Measurements from ENCODE around the gene SLC38A8.

DNA sequence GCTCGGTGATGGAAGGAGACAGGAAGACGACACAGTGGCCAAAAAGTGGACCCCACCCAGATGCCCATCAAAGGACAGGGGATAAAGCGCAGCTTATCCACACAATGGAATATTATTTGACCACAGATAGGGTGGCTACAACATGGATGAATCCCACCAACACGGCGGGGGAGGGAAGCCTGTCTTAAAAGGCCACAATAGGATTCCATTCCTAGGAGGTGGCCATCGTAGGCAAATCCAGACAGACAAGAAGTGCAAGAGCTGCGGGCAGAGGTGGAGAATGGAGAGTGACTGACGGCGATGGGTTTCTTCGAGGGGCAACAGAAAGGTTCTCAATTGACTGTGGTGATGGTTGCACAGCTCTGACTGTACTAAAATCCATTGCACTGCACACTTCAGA is 16.0 kb downstream of the SLC38A8 start:
- TF ChIP-seq, protein P1, sequence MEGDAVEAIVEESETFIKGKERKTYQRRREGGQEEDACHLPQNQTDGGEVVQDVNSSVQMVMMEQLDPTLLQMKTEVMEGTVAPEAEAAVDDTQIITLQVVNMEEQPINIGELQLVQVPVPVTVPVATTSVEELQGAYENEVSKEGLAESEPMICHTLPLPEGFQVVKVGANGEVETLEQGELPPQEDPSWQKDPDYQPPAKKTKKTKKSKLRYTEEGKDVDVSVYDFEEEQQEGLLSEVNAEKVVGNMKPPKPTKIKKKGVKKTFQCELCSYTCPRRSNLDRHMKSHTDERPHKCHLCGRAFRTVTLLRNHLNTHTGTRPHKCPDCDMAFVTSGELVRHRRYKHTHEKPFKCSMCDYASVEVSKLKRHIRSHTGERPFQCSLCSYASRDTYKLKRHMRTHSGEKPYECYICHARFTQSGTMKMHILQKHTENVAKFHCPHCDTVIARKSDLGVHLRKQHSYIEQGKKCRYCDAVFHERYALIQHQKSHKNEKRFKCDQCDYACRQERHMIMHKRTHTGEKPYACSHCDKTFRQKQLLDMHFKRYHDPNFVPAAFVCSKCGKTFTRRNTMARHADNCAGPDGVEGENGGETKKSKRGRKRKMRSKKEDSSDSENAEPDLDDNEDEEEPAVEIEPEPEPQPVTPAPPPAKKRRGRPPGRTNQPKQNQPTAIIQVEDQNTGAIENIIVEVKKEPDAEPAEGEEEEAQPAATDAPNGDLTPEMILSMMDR (IDR thresholded peaks at IDR 0.05; ENCODE audit: low read depth, low read length, missing input control) = no peak
- TF ChIP-seq REST (IDR thresholded peaks at IDR 0.05) (no peak), MAX (IDR thresholded peaks at IDR 0.05) (no peak), EGR1 (IDR thresholded peaks at IDR 0.05; ENCODE audit: low read depth in 2 of 2) (no peak), RAD21 (IDR thresholded peaks at IDR 0.05) (no peak), TAF1 (conservative IDR thresholded peaks at IDR 0.05) (no peak), SP1 (IDR thresholded peaks at IDR 0.05) (no peak), YY1 (IDR thresholded peaks at IDR 0.05) (no peak)
- TF ChIP-seq, protein P2, sequence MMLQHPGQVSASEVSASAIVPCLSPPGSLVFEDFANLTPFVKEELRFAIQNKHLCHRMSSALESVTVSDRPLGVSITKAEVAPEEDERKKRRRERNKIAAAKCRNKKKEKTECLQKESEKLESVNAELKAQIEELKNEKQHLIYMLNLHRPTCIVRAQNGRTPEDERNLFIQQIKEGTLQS (IDR thresholded peaks at IDR 0.05) = no peak
- TF ChIP-seq, protein P3, sequence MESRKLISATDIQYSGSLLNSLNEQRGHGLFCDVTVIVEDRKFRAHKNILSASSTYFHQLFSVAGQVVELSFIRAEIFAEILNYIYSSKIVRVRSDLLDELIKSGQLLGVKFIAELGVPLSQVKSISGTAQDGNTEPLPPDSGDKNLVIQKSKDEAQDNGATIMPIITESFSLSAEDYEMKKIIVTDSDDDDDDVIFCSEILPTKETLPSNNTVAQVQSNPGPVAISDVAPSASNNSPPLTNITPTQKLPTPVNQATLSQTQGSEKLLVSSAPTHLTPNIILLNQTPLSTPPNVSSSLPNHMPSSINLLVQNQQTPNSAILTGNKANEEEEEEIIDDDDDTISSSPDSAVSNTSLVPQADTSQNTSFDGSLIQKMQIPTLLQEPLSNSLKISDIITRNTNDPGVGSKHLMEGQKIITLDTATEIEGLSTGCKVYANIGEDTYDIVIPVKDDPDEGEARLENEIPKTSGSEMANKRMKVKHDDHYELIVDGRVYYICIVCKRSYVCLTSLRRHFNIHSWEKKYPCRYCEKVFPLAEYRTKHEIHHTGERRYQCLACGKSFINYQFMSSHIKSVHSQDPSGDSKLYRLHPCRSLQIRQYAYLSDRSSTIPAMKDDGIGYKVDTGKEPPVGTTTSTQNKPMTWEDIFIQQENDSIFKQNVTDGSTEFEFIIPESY (IDR thresholded peaks at IDR 0.05) = no peak

Measured in liver (tissue), 3 donors.